Measurements from ENCODE around the gene MTUS2.

The MTUS2 gene

GRCh38 chr13:29550430-29550988 is 730.4 kb downstream of the MTUS2 start:
- no peak for DNase-seq (ENCODE audit: low read depth)

DNA sequence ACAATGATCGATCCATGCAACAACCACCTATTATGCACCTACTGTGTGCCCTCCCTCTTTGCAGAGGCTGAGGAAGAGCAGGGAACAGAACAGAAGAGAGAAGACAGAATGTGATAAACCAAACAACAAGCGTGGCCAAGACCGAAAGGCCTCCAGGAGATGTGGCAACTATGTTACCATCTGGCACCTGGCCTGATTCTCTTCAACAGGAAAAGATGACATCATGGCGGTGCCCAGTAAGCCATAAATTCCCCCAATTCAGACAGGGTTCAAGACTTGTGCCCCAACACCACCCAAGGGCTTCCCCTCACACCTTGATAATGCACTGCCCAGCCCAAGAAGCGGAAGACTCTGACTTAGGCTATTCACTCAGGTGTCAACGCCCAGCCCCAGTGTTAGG is 731.1 kb downstream of the MTUS2 start:
- DNase-seq (ENCODE audit: low read depth) = no peak
